Activated naive CD4-positive, alpha-beta T cell treated with anti-CD3 and anti-CD28 coated beads for 36 hours (primary cell): Measurements from ENCODE around the gene PP2D1. TPM values are rescaled to one million over a fixed set of nuclear protein-coding genes. Genes with fewer than 3 reads are reported as not detected.
"Not testable (repeated sequence)": the region's sequence is repeated elsewhere in the genome, so short reads cannot be mapped to it uniquely, and the experiment has no call there.

ENCODE experiments used
- CTCF ChIA-PET: fragments of 350-600 bp; sonication (Branson Sonifier 250); formaldehyde crosslinking; loops from one replicate; lab custom pipeline; 2021; ENCODE audit warnings: antibody characterized with exemption; lab: Charles Lee
- DNase-seq: peaks from one replicate; pipeline ENCODE4 v3.0.0-alpha.2; 2020
- H3K27ac Mint-ChIP-seq: one replicate; pipeline ENCODE4 v1.8.0; 2021; ENCODE audit warnings: mild to moderate bottlenecking, mixed read lengths
- H3K27me3 Mint-ChIP-seq: one replicate; pipeline ENCODE4 v1.8.0; 2021; ENCODE audit warnings: low read depth, mixed read lengths
- H3K36me3 Mint-ChIP-seq: one replicate; pipeline ENCODE4 v1.8.0; 2021; ENCODE audit warnings: low read depth, mixed read lengths
- H3K4me1 Mint-ChIP-seq: one replicate; pipeline ENCODE4 v1.8.0; 2021; ENCODE audit warnings: low read depth, mixed read lengths
- H3K4me3 Mint-ChIP-seq: one replicate; pipeline ENCODE4 v1.8.0; 2021; ENCODE audit warnings: mild to moderate bottlenecking, moderate library complexity, mixed read lengths
- H3K9me3 Mint-ChIP-seq: one replicate; pipeline ENCODE4 v1.8.0; 2021; ENCODE audit warnings: mixed read lengths
- intact Hi-C: fragments of 100-400 bp; cut with micrococcal nuclease; formaldehyde crosslinking; loops from one replicate; pipeline ENCODE4 v1.15.1; 2023
- total RNA-seq, 2 experiments: library from RNA; stranded (reverse); gene quantifications; one replicate each; pipeline ENCODE4 v1.2.3, GENCODE V29; 2021

Gene PP2D1
- total RNA-seq, 2 experiments from 2014 or later, result not detected

- H3K4me1 Mint-ChIP-seq, result peaks cover 52% of the 10 kb centered on the region
- H3K4me3 Mint-ChIP-seq, H3K27me3 Mint-ChIP-seq, intact Hi-C loops, CTCF ChIA-PET, H3K9me3 Mint-ChIP-seq, H3K27ac Mint-ChIP-seq, DNase-seq: not testable (repeated sequence)
- peaks cover 21% of the 10 kb centered on the region for H3K36me3 Mint-ChIP-seq
These were observed 54.7 kb downstream of the PP2D1 start for GRCh38 chr3:19957354-19957753.

- no peak overlapping the region for H3K4me3 Mint-ChIP-seq
- intact Hi-C loops, result no loop called here
- H3K4me1 Mint-ChIP-seq, result peaks cover 44% of the 10 kb centered on the region
- no peaks in the 10 kb centered on the region for H3K27me3 Mint-ChIP-seq
- H3K9me3 Mint-ChIP-seq, result no peaks in the 10 kb centered on the region
- H3K36me3 Mint-ChIP-seq, result peaks cover 26% of the 10 kb centered on the region
- no peak overlapping the region for H3K27ac Mint-ChIP-seq
- CTCF ChIA-PET, result interaction anchor here (0.6 kb wide), 1 partner anchor 32 kb away, joined by 3 read pairs; no protein-coding TSS in a partner anchor
- DNase-seq, result no peak
These were observed 57.4 kb downstream of the PP2D1 start for GRCh38 chr3:19954676-19955075.

GRCh38 chr3:19950316-19950715 is 61.7 kb downstream of the PP2D1 start:
- no peak overlapping the region for H3K4me3 Mint-ChIP-seq
- no peaks in the 10 kb centered on the region for H3K27me3 Mint-ChIP-seq
- no peak overlapping the region for H3K27ac Mint-ChIP-seq
- no peak for DNase-seq
- H3K4me1 Mint-ChIP-seq, result peaks cover 51% of the 10 kb centered on the region
- H3K9me3 Mint-ChIP-seq, result no peaks in the 10 kb centered on the region
- CTCF ChIA-PET, result no interaction called here
- peaks cover 29% of the 10 kb centered on the region for H3K36me3 Mint-ChIP-seq
- intact Hi-C loops, result no loop called here

- peaks cover 49% of the 10 kb centered on the region for H3K4me1 Mint-ChIP-seq
- peak overlapping the region; percentile 100 for H3K4me3 Mint-ChIP-seq
- H3K36me3 Mint-ChIP-seq, result peaks cover 22% of the 10 kb centered on the region
- intact Hi-C loops, result loop anchor here (1.0 to 10.0 kb wide), 4 partner anchors 18 to 1503 kb away; no protein-coding TSS in a partner anchor
- H3K9me3 Mint-ChIP-seq, result no peaks in the 10 kb centered on the region
- DNase-seq, result no peak
- H3K27me3 Mint-ChIP-seq, result no peaks in the 10 kb centered on the region
- peak overlapping the region; percentile 100 for H3K27ac Mint-ChIP-seq
- CTCF ChIA-PET, result interaction anchor here (0.7 to 1.3 kb wide), 2 partner anchors 20 to 23 kb away, joined by 3 to 5 read pairs; no protein-coding TSS in a partner anchor
These were observed 63.9 kb downstream of the PP2D1 start for GRCh38 chr3:19948226-19948591.

GRCh38 chr3:19947549-19948225 is 64.4 kb downstream of the PP2D1 start:
- CTCF ChIA-PET, result interaction anchor here (0.5 to 1.3 kb wide), 3 partner anchors 19 to 76 kb away, joined by 3 read pairs; no protein-coding TSS in a partner anchor
- Mint-ChIP-seq H3K27ac (peak overlapping the region; percentile 100), H3K4me1 (peaks cover 46% of the 10 kb centered on the region), H3K4me3 (peak overlapping the region; percentile 100), H3K27me3 (no peaks in the 10 kb centered on the region), H3K9me3 (no peaks in the 10 kb centered on the region), H3K36me3 (peaks cover 22% of the 10 kb centered on the region)
- intact Hi-C loops, result loop anchor here (1.0 to 10.0 kb wide), 11 partner anchors 16 to 1503 kb away; partner anchors contain the start of gene SGO1
- peak; percentile 70 for DNase-seq

- Mint-ChIP-seq H3K4me1 (peaks cover 43% of the 10 kb centered on the region), H3K36me3 (peaks cover 19% of the 10 kb centered on the region), H3K27me3 (no peaks in the 10 kb centered on the region), H3K27ac (peak within 1 kb of the TSS; percentile 100), H3K4me3 (peak within 1 kb of the TSS; percentile 100), H3K9me3 (no peaks in the 10 kb centered on the region)
- intact Hi-C loops, result loop anchor here (1.0 to 10.0 kb wide), 11 partner anchors 10 to 1502 kb away; partner anchors contain the start of gene SGO1
- CTCF ChIA-PET, result interaction anchor here (0.5 to 0.6 kb wide), 2 partner anchors 20 to 77 kb away, joined by 3 read pairs; no protein-coding TSS in a partner anchor
- DNase-seq, result peak; percentile 98
These were observed 65.1 kb downstream of the PP2D1 start, which contains the start of gene RAB5A for GRCh38 chr3:19946832-19947548. RAB5A (plus strand) TSS chr3:19947097; CDS start chr3:19950899, 3,802 bp downstream.

GRCh38 chr3:19945969-19946831 is 65.9 kb downstream of the PP2D1 start:
- no peak for DNase-seq
- Mint-ChIP-seq H3K36me3 (peaks cover 13% of the 10 kb centered on the region), H3K4me1 (peaks cover 37% of the 10 kb centered on the region), H3K27me3 (no peaks in the 10 kb centered on the region), H3K4me3 (peak overlapping the region; percentile 100), H3K27ac (peak overlapping the region; percentile 100), H3K9me3 (no peaks in the 10 kb centered on the region)
- CTCF ChIA-PET, result no interaction called here
- intact Hi-C loops, result loop anchor here (1.0 to 10.0 kb wide), 6 partner anchors 9 to 1501 kb away; no protein-coding TSS in a partner anchor

GRCh38 chr3:19945534-19945933 is 66.5 kb downstream of the PP2D1 start:
- CTCF ChIA-PET, result interaction anchor here (1.2 kb wide), 1 partner anchor 95 kb away, joined by 3 read pairs; the partner anchor contains the start of gene KAT2B
- Mint-ChIP-seq H3K27ac (peak overlapping the region; percentile 100), H3K27me3 (no peaks in the 10 kb centered on the region), H3K36me3 (peaks cover 9% of the 10 kb centered on the region), H3K9me3 (no peaks in the 10 kb centered on the region), H3K4me3 (peak overlapping the region; percentile 100), H3K4me1 (peaks cover 33% of the 10 kb centered on the region)
- intact Hi-C loops, result loop anchor here (5.0 to 10.0 kb wide), 3 partner anchors 58 to 1501 kb away; no protein-coding TSS in a partner anchor
- no peak for DNase-seq

- H3K27ac Mint-ChIP-seq, result no peak overlapping the region
- H3K9me3 Mint-ChIP-seq, result no peaks in the 10 kb centered on the region
- CTCF ChIA-PET, result no interaction called here
- no peaks in the 10 kb centered on the region for H3K36me3 Mint-ChIP-seq
- intact Hi-C loops, result loop anchor here (10.0 kb wide), 1 partner anchor 1496 kb away; no protein-coding TSS in a partner anchor
- H3K4me1 Mint-ChIP-seq, result peaks cover 12% of the 10 kb centered on the region
- DNase-seq, result no peak
- H3K4me3 Mint-ChIP-seq, result no peak overlapping the region
- no peaks in the 10 kb centered on the region for H3K27me3 Mint-ChIP-seq
These were observed 71.4 kb downstream of the PP2D1 start for GRCh38 chr3:19940643-19941042.

- H3K36me3 Mint-ChIP-seq, result no peaks in the 10 kb centered on the region
- H3K4me3 Mint-ChIP-seq, result no peak overlapping the region
- no peak for DNase-seq
- H3K4me1 Mint-ChIP-seq, result peaks cover 11% of the 10 kb centered on the region
- CTCF ChIA-PET, result no interaction called here
- H3K9me3 Mint-ChIP-seq, result no peaks in the 10 kb centered on the region
- no peak overlapping the region for H3K27ac Mint-ChIP-seq
- peaks cover 4% of the 10 kb centered on the region for H3K27me3 Mint-ChIP-seq
- intact Hi-C loops, result no loop called here
These were observed 73.8 kb downstream of the PP2D1 start for GRCh38 chr3:19938295-19938627.

- Mint-ChIP-seq H3K36me3 (no peaks in the 10 kb centered on the region), H3K9me3 (no peaks in the 10 kb centered on the region), H3K27me3 (peaks cover 6% of the 10 kb centered on the region), H3K27ac (peak overlapping the region; percentile 63), H3K4me3 (no peak overlapping the region), H3K4me1 (peaks cover 13% of the 10 kb centered on the region)
- CTCF ChIA-PET, result no interaction called here
- intact Hi-C loops, result loop anchor here (1.0 to 2.0 kb wide), 4 partner anchors 9 to 249 kb away; partner anchors contain the start of genes KAT2B and SGO1
- DNase-seq, result peak; percentile 31
These were observed 74.4 kb downstream of the PP2D1 start for GRCh38 chr3:19937459-19938294.
